GM12892 (cell line): Measurements from ENCODE around the gene TULP4.

ENCODE experiments used
- POLR2A ChIP-seq: IDR thresholded peaks from 2 replicates; pipeline ENCODE4 v1.6.1; 2011; ENCODE audit warnings: low read depth, low read length, control low read depth
- POLR2AphosphoS5 ChIP-seq: IDR thresholded peaks from 2 replicates; pipeline ENCODE4 v1.6.1; 2011; ENCODE audit warnings: low read depth, low read length, control low read depth
- TAF1 ChIP-seq: IDR thresholded peaks from 2 replicates; pipeline ENCODE4 v1.6.1; 2011; ENCODE audit warnings: low read depth, mild to moderate bottlenecking, control low read depth, low read length, borderline replicate concordance

DNA sequence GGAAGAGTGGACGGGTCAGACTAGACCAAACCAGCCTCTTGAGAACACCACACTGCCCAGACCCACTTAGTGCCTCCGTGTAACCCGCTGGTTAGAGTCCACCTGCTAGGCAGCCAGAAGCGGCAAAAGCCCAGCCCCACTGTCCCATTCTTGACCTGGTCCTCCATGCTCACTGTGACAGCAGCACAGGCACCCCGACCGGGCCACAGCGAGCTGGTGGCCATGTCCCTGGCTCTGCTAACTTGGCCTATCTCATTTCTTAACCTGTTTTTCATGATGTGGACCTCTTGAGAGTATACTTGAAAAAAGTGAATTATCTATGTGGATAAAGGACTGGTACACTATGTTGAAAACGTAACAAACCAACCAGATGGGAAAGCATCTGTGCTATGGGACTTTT is 202.7 kb downstream of the TULP4 start:
- TF ChIP-seq POLR2A (no peak), TAF1 (no peak), POLR2AphosphoS5 (no peak)
